ENCODE data around the gene ACSF3.

ACSF3 gene

GRCh38 chr16:89138843-89139520 is 45.3 kb downstream of the ACSF3 start:
- no peak overlapping the region for H3K4me3 ChIP-seq (ENCODE audit: low read depth, low read length)
- TF ChIP-seq CTCF (IDR thresholded peaks at IDR 0.05; ENCODE audit: insufficient read depth, low read length, missing control alignments) = no peak
- no peak for DNase-seq (ENCODE audit: low read depth, low spot score)
- POLR2A ChIA-PET = no interaction called here
- CTCF ChIA-PET = no interaction called here

- ChIA-PET POLR2A (no interaction called here), CTCF (no interaction called here)
- H3K4me3 ChIP-seq (ENCODE audit: low read depth, low read length) = no peak overlapping the region
- no peak for TF ChIP-seq CTCF (IDR thresholded peaks at IDR 0.05; ENCODE audit: insufficient read depth, low read length, missing control alignments)
- no peak for DNase-seq (ENCODE audit: low read depth, low spot score)
Measured at GRCh38 chr16:89139907-89140361, 46.3 kb downstream of the ACSF3 start.

GRCh38 chr16:89140401-89140800 is 46.7 kb downstream of the ACSF3 start:
- POLR2A ChIA-PET = no interaction called here
- no peak overlapping the region for H3K4me3 ChIP-seq (ENCODE audit: low read depth, low read length)
- CTCF ChIA-PET = no interaction called here
- TF ChIP-seq CTCF (IDR thresholded peaks at IDR 0.05; ENCODE audit: insufficient read depth, low read length, missing control alignments) = no peak
- DNase-seq (ENCODE audit: low read depth, low spot score) = no peak

GRCh38 chr16:89140981-89141883 is 47.6 kb downstream of the ACSF3 start:
- CTCF ChIA-PET = no interaction called here
- no peak for TF ChIP-seq CTCF (IDR thresholded peaks at IDR 0.05; ENCODE audit: insufficient read depth, low read length, missing control alignments)
- DNase-seq (ENCODE audit: low read depth, low spot score) = no peak
- no peak overlapping the region for H3K4me3 ChIP-seq (ENCODE audit: low read depth, low read length)
- POLR2A ChIA-PET = no interaction called here

- no peak for TF ChIP-seq CTCF (IDR thresholded peaks at IDR 0.05; ENCODE audit: insufficient read depth, low read length, missing control alignments)
- POLR2A ChIA-PET = no interaction called here
- CTCF ChIA-PET = no interaction called here
- H3K4me3 ChIP-seq (ENCODE audit: low read depth, low read length) = no peak overlapping the region
- DNase-seq (ENCODE audit: low read depth, low spot score) = no peak
Measured at GRCh38 chr16:89141884-89142267, 48.2 kb downstream of the ACSF3 start.

- POLR2A ChIA-PET = no interaction called here
- no peak for TF ChIP-seq CTCF (IDR thresholded peaks at IDR 0.05; ENCODE audit: insufficient read depth, low read length, missing control alignments)
- CTCF ChIA-PET = interaction anchor here (1.1 kb wide), 1 partner anchor 24 kb away, joined by 3 read pairs; no protein-coding TSS in a partner anchor
- no peak for DNase-seq (ENCODE audit: low read depth, low spot score)
- no peak overlapping the region for H3K4me3 ChIP-seq (ENCODE audit: low read depth, low read length)
Measured at GRCh38 chr16:89142474-89143195, 49.0 kb downstream of the ACSF3 start.

All from AG04449 (cell line).